Gastrocnemius medialis (tissue), 4 donors: Measurements from ENCODE around the gene TULP3.

ENCODE experiments used
- POLR2A ChIP-seq, 2 donors: fragments of 450-650 bp; IDR thresholded peaks; one replicate each; pipeline ENCODE4 v1.6.1; 2017; ENCODE audit warnings: antibody characterized with exemption in 2 of 2, mild to moderate bottlenecking in 2 of 2, moderate library complexity in 2 of 2
- TF ChIP-seq, protein P1 (sequence below), 5 experiments: fragments of 450-650 bp in 3 of 5; fragments of 200-600 bp in 2 of 5; sonication (generic) in 2 of 5; IDR thresholded peaks in 4 of 5; conservative IDR thresholded peaks in 1 of 5; 1 replicate in 4 of 5; 2 replicates in 1 of 5; pipeline ENCODE4 v1.5.1; 2016 to 2019; ENCODE audit warnings: antibody characterized with exemption in 5 of 5, mild to moderate bottlenecking in 3 of 5, moderate library complexity in 3 of 5

DNA sequence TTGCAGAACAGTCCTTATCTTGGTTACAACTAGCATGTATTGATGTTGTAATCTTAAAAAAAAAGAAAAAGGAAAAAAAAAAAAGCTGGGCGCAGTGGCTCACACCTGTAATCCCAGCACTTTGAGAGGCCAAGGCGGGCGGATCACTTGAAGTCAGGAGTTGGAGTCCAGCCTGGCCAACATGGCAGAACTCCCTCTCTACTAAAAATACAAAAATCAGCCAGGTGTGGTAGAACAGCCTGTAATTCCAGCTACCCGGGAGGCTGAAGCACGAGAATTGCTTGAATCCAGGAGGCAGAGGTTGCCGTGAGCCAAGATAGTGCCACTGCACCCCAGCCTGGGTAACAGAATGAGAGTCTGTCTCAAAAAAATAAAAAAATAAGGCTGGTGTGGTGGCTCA lies 42.9 kb downstream of the TULP3 start:
- TF ChIP-seq, protein P1, sequence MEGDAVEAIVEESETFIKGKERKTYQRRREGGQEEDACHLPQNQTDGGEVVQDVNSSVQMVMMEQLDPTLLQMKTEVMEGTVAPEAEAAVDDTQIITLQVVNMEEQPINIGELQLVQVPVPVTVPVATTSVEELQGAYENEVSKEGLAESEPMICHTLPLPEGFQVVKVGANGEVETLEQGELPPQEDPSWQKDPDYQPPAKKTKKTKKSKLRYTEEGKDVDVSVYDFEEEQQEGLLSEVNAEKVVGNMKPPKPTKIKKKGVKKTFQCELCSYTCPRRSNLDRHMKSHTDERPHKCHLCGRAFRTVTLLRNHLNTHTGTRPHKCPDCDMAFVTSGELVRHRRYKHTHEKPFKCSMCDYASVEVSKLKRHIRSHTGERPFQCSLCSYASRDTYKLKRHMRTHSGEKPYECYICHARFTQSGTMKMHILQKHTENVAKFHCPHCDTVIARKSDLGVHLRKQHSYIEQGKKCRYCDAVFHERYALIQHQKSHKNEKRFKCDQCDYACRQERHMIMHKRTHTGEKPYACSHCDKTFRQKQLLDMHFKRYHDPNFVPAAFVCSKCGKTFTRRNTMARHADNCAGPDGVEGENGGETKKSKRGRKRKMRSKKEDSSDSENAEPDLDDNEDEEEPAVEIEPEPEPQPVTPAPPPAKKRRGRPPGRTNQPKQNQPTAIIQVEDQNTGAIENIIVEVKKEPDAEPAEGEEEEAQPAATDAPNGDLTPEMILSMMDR (IDR thresholded peaks at IDR 0.05 in 4 of 5, conservative IDR thresholded peaks at IDR 0.05 in 1 of 5) = no peak
- TF ChIP-seq POLR2A (IDR thresholded peaks at IDR 0.05) = no peak
